GM19395 (cell line): ENCODE data around the gene KIAA1958.

Experiments
- ATAC-seq: cut with Tn5 transposase; IDR thresholded peaks from one replicate; pipeline ENCODE4 v1.9.1; 2021; ENCODE audit warnings: mild to moderate bottlenecking, moderate library complexity; ENCODE audit not compliant: unreplicated experiment

Gene KIAA1958

GRCh38 chr9:112711050-112711689, 224.5 kb downstream of the KIAA1958 start:
- no peak for ATAC-seq

GRCh38 chr9:112712678-112713077, 226.1 kb downstream of the KIAA1958 start:
- no peak for ATAC-seq

- ATAC-seq = peak; percentile 89
These were observed 231.2 kb downstream of the KIAA1958 start, which contains the start of gene INIP for GRCh38 chr9:112717661-112718331. INIP (minus strand) TSS chr9:112718117; CDS start chr9:112716485, 1,632 bp downstream.
